HG03045 (cell line): Measurements from ENCODE around the gene CCDC3.

Experiments
- ATAC-seq: cut with Tn5 transposase; IDR thresholded peaks from one replicate; pipeline ENCODE4 v1.9.1; 2021; ENCODE audit warnings: mild to moderate bottlenecking, moderate library complexity; ENCODE audit not compliant: unreplicated experiment

CCDC3 gene

DNA sequence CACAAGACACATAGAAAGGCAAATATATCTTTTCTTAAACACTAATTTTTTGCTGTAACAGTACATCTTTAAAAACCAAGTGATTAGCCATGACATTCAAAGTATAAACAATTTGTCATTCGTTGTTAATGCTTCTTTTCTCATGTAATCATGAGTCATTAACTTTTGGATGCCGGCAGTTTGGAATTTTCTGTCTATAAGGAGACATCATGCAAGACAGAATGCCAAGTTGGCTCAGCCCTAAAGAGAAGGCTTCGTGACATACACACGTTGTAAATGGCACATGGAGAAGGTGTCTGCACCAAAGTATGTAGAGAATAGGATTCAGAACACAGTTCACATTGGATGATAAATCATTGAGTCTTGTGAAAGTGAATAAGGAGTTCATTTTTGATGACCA lies 35.9 kb downstream of the CCDC3 start:
- no peak for ATAC-seq

GRCh38 chr10:12962556-12962955 lies 39.0 kb downstream of the CCDC3 start:
- no peak for ATAC-seq

- no peak for ATAC-seq
Observed at GRCh38 chr10:12961416-12962205, 39.9 kb downstream of the CCDC3 start.

GRCh38 chr10:12960941-12961340 lies 40.6 kb downstream of the CCDC3 start:
- ATAC-seq: no peak

DNA sequence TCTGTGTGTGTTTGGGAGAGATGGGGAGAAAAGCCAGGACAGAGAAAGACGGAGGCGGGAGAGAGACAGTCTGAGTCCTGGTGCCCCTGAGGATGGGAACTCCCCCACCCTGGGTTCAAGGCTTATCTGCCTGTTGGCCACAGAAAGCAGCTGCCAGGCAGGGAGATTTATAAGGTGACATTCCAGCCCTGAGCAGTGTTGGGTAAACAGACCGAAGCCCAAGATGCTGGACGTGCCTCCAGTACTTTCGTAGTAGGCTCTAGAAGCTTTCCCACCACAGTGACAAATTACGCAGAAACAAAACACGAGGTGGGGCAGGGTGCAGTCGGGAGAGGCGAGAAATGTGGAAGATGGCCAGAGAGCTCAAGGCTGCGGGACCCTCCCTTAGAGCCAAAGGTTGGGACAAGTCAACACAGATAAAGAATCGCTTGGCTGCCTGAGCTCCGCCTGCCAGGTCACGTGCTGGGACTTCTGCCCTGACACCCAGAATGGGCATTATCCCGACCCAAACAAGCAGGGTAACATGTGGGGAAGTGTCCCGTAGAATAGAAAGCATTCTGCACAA lies 41.1 kb downstream of the CCDC3 start:
- no peak for ATAC-seq

- no peak for ATAC-seq
Observed at GRCh38 chr10:12958546-12959110, 42.9 kb downstream of the CCDC3 start.

DNA sequence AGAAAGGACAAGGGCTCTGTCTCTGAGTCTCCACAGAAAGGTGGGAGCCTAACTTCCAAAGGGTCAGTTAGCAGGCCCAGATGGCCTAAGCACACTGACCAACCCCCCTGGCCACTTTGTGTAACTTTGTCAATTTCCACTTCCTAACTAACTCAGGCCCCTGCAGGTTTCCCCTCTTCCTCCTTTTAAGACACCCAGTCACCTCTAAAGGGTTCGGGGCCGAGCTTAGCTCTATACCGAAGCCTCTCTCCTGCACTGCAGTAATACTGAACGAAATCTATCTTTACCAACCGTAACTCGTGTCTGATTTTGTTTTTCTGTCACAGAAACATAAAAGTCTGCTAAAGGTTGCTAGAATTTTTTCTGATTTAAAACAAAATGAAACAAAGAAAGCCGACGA lies 44.4 kb downstream of the CCDC3 start:
- no peak for ATAC-seq

DNA sequence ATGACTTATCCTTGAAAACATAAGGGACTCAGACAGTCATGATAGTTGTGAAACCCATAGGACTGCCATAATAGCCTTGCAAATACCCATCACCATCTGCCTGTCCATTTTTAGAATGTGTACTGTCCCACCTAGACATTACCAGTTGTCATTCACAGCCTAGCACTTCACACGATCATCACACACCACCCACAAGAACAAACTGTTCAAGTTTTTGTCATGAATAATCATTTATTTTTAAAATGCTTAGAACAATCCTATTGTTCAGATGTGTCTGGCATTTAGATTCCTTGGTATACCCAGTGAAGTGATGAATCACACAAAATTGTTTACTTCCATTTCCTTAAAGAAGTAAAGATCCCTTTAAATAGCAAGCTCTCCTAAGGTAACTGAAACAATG lies 46.6 kb downstream of the CCDC3 start:
- no peak for ATAC-seq

DNA sequence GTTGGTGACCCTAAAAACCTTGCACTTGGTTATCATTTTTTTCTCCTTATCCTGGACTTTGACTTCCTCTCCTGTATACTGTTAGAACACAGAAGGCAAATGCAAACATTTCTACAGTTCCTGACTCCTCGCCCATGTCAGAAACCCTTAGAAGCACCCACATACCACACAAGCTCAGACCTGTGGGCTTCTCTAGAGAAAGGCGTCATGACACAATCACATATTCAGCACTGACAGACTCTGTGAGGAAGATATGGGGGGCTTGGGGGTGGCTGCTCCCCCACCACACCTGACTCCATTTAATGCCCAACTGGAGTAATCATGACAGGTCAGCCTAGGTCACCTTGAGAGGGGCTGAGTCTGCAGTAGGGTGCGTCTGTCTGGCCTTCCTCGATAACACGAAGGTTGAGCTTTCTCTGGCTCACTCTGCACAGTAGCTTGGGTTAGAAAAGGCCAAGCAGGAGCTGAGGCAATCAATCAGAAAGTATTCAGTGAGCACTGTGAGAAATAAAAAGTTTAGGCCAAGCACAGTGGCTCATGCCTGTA lies 50.9 kb downstream of the CCDC3 start:
- no peak for ATAC-seq

DNA sequence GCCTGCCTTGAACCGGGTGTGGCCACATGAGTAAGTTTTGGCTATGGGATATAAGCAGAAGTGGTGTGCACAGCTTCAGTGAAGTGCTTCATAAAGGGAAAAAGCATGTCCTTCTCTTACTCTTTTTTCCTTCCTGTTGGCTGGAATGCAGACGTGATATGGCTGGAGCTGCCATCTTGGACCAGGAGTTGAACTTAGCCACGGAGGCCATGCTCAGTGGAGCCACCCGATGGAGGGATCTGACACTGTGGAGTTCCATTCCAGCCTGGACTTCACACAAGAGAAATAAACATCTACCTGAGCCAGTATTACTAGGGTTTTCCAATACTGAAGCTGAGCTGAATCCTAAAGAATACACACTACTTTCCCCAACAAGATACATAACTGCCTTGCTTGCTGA lies 52.3 kb downstream of the CCDC3 start:
- no peak for ATAC-seq

DNA sequence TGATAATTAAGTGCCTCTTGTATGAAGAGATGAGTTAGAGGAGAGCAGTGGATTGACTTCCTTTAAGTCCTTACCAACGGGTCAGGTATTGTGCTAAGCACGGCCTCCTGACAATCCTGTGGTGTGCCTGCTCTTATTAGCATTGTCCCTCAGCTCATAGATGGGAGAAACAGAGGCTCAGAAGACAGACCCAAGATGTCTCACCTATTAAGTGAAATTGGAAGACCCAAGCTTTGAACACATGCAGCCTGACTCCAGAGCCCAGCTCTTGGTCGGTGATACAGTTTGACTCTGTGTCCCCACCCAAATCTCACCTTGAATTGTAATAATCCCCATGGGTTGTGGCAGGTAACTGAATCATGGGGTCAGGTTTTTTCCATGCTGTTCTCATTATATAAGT lies 53.8 kb downstream of the CCDC3 start:
- no peak for ATAC-seq

DNA sequence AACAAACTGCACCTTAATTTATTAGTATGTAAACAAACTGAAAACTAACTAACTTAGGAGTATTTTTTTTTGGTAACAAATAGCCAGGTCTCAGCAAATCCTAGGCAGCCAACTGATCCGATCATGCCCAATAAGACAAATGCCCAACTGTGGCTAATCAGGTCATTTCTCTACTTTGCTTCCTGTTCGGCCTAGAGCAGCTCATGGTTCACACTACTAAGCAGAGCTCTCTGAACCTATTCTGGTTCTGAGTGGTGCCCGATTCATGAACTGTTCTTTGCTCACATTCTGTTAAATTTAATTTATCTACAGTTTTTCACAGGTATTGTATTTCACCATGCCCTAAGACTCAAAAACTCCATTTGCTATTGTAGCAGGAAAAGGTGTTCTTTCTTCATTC lies 55.1 kb downstream of the CCDC3 start:
- no peak for ATAC-seq

GRCh38 chr10:12945690-12946359 lies 55.7 kb downstream of the CCDC3 start:
- ATAC-seq: no peak

DNA sequence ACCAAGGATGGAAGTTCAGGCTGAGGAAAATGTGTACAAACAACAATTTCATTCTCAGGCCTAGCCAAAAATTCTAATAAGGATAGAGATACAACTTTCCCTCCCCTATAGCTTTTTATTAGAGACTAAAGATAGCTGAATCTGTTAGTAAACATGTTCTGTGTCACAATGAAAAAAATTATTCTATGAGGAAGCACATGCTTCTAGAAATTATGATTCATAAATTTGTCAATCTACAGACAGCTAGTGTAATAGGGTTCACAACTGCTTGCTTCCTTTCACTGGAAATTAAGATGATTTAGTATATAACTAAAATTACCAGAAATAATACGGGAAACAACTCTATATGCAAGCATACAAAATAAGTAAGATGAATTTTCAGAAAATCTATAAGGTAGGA lies 56.6 kb downstream of the CCDC3 start:
- ATAC-seq: no peak

- ATAC-seq: no peak
Observed at GRCh38 chr10:12943425-12943824, 58.1 kb downstream of the CCDC3 start.

- ATAC-seq: no peak
Observed at GRCh38 chr10:12941966-12942365, 59.5 kb downstream of the CCDC3 start.

DNA sequence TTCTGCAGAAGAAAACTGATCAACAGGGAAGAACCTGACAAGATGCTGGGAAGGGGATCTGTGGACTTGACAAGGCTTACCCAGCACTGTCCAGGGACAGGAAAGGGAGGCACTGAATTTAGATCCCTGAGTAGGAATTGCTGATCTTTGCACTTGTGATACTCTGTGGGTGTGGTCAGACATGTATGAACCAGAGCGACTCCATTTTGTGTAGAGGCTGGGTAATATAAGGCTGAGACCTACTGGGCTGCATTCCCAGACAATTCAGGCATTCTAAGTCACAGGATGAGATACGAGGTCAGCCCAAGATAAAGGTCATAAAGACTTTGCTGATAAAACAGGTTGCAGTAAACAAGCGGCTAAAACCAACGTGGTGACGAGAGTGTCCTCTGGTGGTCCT lies 60.7 kb downstream of the CCDC3 start:
- no peak for ATAC-seq

- no peak for ATAC-seq
Observed at GRCh38 chr10:12938271-12938670, 63.2 kb downstream of the CCDC3 start.

GRCh38 chr10:12937527-12937926 lies 64.0 kb downstream of the CCDC3 start:
- no peak for ATAC-seq

DNA sequence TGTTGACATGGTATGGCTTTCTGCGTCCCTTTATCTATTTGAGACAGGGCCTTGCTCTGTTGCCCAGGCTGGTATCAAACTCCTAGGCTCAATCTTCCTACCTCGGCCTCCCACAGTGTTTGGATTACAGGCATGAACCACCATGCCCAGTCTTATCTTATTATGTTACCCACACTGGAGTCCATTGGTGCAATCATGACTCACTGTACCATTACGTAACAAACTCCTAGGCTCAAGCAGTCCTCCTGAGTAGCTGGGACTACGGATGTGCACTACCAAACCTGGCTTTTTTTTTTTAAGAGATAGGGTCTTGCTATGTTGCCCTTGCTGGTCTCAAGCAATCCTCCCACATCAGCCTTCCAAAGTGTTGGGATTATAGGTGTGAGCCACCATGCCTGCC lies 66.7 kb downstream of the CCDC3 start:
- no peak for ATAC-seq

GRCh38 chr10:12929381-12929780 lies 72.1 kb downstream of the CCDC3 start:
- no peak for ATAC-seq

DNA sequence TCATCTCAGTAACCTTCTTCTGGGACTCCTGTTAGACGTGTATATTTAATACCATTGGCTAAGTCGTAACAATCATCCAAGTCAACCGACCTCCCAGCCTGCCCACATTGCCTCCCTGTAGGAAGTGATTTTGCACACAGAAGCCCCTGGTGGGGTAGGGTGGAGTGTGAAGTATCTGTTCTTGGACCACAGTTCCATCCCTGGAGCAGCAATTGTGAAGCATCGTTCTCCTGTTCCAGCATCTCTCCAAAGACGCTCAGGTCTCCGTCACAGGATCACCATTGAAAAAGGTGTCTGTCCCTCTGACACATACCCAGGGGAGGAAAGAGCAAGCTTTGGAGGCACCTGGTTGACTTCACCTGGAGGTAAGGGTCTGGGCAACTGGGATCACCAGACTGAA lies 72.9 kb downstream of the CCDC3 start:
- ATAC-seq: no peak
